Rectal smooth muscle tissue (tissue), 1 donor: ENCODE data around the gene TBX18.

ENCODE experiments used
- H3K27ac ChIP-seq: one replicate; pipeline ENCODE4 v1.7.0; 2013; ENCODE audit warnings: low read depth, low read length, inconsistent platforms
- H3K27me3 ChIP-seq: one replicate; pipeline ENCODE4 v1.7.0; 2013; ENCODE audit warnings: low read length; ENCODE audit not compliant: control insufficient read depth, insufficient read depth
- H3K36me3 ChIP-seq: one replicate; pipeline ENCODE4 v1.7.0; 2013; ENCODE audit warnings: low read length; ENCODE audit not compliant: control insufficient read depth, insufficient read depth
- H3K4me1 ChIP-seq: one replicate; pipeline ENCODE4 v1.7.0; 2013; ENCODE audit warnings: low read length; ENCODE audit not compliant: control insufficient read depth, insufficient read depth
- H3K4me3 ChIP-seq: one replicate; pipeline ENCODE4 v1.7.0; 2013; ENCODE audit warnings: low read length
- H3K9ac ChIP-seq: one replicate; pipeline ENCODE4 v1.7.0; 2013; ENCODE audit warnings: low read length

The TBX18 gene

DNA sequence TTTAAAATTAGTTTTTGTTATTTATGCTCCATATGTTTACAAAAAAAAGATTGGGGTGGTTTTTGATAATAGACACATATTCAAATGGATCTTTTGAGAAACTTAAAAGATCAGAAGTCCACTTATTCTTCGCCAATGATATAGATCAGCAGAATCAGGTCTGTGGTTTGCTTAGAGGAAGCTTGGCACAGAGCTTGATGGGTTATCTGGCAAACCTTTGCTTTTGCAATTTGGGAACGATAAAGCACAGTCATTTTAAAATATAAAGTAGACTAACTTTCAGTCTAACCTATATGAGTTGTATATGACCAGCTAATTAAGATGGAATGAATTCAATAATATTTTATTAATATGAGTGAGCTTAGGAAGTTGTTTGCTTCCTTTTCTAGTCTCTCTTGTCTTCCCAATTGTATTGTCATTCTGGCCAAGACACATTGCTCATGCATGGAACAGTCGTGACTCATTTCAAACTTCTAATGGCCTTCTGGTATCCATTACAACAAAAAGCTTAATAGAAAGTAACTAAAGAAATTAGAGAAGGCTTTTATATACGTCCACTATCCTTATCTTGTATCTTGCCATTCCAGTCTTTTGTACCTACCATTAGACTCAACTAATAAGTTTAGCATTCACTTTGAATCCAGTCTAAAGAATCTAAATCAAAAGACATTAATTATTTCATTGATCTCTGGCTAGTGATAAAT lies 118.7 kb downstream of the TBX18 start:
- no peaks in the 10 kb centered on the region for H3K27me3 ChIP-seq

GRCh38 chr6:84645000-84645399 lies 119.4 kb downstream of the TBX18 start:
- no peaks in the 10 kb centered on the region for H3K4me1 ChIP-seq
- H3K27ac ChIP-seq = no peak overlapping the region
- no peaks in the 10 kb centered on the region for H3K27me3 ChIP-seq
- no peak overlapping the region for H3K9ac ChIP-seq
- no peak overlapping the region for H3K4me3 ChIP-seq
- H3K36me3 ChIP-seq = no peaks in the 10 kb centered on the region

More for the DNA sequence above, 118.7 kb downstream of the TBX18 start:
- Histone ChIP-seq H3K27ac (no peak overlapping the region), H3K36me3 (no peaks in the 10 kb centered on the region), H3K4me3 (no peak overlapping the region), H3K4me1 (no peaks in the 10 kb centered on the region), H3K9ac (no peak overlapping the region)

DNA sequence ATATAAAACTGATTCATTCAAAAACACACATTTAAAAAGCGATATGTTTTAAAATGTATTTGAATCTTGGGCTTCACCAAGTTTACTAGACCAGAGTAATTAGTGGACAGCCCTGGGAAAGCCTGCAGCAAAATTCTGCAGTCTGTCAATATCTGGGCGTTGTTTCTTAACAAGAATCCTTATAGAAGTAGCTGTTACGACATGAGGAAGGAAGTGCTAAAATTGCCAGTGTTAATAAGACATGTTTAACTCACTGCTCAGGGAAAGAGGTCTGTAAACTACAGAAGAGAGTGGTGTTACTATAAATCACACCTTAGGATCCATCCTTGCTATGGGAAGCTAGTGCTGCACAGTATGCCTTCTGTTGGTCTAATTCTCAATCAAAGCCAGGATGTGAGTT lies 120.6 kb downstream of the TBX18 start:
- Histone ChIP-seq H3K36me3 (no peaks in the 10 kb centered on the region), H3K9ac (no peak overlapping the region), H3K4me3 (no peak overlapping the region), H3K4me1 (no peaks in the 10 kb centered on the region), H3K27me3 (no peaks in the 10 kb centered on the region), H3K27ac (no peak overlapping the region)

- H3K9ac ChIP-seq = no peak overlapping the region
- no peak overlapping the region for H3K4me3 ChIP-seq
- no peak overlapping the region for H3K27ac ChIP-seq
- H3K27me3 ChIP-seq = no peaks in the 10 kb centered on the region
- no peaks in the 10 kb centered on the region for H3K4me1 ChIP-seq
- no peaks in the 10 kb centered on the region for H3K36me3 ChIP-seq
These were observed 123.3 kb downstream of the TBX18 start for GRCh38 chr6:84641076-84641475.

DNA sequence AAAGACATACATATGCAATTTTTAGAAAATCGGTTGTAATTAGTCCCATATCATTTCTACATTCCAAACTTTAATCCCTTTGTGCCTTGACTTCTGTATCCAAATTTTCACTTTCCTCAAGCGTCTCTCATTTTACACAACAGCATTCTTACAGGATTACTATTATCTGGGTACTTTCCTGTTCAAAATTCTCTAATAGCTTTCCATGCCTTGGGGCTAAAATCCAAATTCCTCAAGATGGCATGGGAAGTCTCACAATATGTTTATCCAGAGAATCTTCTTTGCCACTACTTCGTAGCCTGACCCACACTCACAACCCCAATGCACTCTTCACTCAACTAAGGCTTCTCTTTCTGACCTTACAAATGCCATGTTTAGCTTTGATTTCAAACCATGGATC lies 125.0 kb downstream of the TBX18 start:
- no peaks in the 10 kb centered on the region for H3K27me3 ChIP-seq
- H3K4me3 ChIP-seq = no peak overlapping the region
- H3K27ac ChIP-seq = no peak overlapping the region
- H3K36me3 ChIP-seq = no peaks in the 10 kb centered on the region
- no peak overlapping the region for H3K9ac ChIP-seq
- H3K4me1 ChIP-seq = no peaks in the 10 kb centered on the region

DNA sequence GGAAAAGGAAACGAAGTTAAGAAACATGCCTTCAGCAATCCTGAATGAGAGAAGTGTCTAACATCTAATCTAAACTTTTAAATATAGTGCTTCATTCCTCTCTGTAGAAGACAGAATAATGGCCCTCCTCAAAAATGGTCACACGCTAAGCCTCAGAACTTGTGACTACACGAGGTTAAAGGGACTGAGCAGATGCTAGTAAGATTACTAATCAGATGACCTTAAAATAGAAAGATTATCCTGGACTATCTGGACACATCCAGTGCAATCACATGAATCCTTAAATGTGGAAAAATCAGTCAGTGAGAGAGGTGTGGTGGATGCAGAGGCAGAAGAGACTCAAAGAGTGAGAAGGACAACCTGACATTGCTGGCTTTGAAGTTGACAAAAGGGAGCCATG lies 126.1 kb downstream of the TBX18 start:
- Histone ChIP-seq H3K27ac (no peak overlapping the region), H3K4me3 (no peak overlapping the region), H3K4me1 (no peaks in the 10 kb centered on the region), H3K36me3 (no peaks in the 10 kb centered on the region), H3K9ac (no peak overlapping the region), H3K27me3 (no peaks in the 10 kb centered on the region)
